ENCODE measurements around the gene RBM38. TPM values are rescaled to one million over a fixed set of nuclear protein-coding genes. Genes with fewer than 3 reads are reported as not detected.

The RBM38 gene
- total RNA-seq, 4 donors from 2014 or later = 9.1 to 21.0 (median 13.3) TPM

GRCh38 chr20:57375652-57376230 lies 15.5 kb upstream of the RBM38 start:
- peak overlapping the region in 1 of 4 donors; percentile 8 for H3K4me3 ChIP-seq
- intact Hi-C loops (cut with DNase I) = no loop called here
- H3K27ac ChIP-seq = peak overlapping the region; percentile 1 to 65 (median 30)
- TF ChIP-seq CTCF (IDR thresholded peaks at IDR 0.05) = no peak
- TF ChIP-seq POLR2A (IDR thresholded peaks at IDR 0.05) = no peak
- no peaks in the 10 kb centered on the region for H3K4me1 ChIP-seq
- peaks cover 4 to 60% (median 10%) of the 10 kb centered on the region in 3 donors for H3K36me3 ChIP-seq
- DNase-seq = no peak
- 87 to 89% methylated on average over 9 to 10 of the region's 10 CpGs for WGBS, 2 donors
- no peaks in the 10 kb centered on the region for H3K9me3 ChIP-seq
- no peaks in the 10 kb centered on the region for H3K27me3 ChIP-seq

GRCh38 chr20:57377350-57377749 lies 13.8 kb upstream of the RBM38 start:
- Histone ChIP-seq H3K9me3 (no peaks in the 10 kb centered on the region), H3K27ac (no peak overlapping the region), H3K4me3 (no peak overlapping the region), H3K27me3 (no peaks in the 10 kb centered on the region), H3K36me3 (peaks cover 0 to 52% (median 15%) of the 10 kb centered on the region in 3 donors), H3K4me1 (no peaks in the 10 kb centered on the region)
- TF ChIP-seq CTCF (IDR thresholded peaks at IDR 0.05) (no peak), POLR2A (IDR thresholded peaks at IDR 0.05) (no peak)
- WGBS, 2 donors = 84 to 85% methylated on average over 12 to 13 of the region's 13 CpGs
- DNase-seq = no peak
- intact Hi-C loops (cut with DNase I) = no loop called here

GRCh38 chr20:57378107-57378506 lies 13.1 kb upstream of the RBM38 start:
- Histone ChIP-seq H3K9me3 (no peaks in the 10 kb centered on the region), H3K27me3 (no peaks in the 10 kb centered on the region), H3K4me3 (no peak overlapping the region), H3K4me1 (no peaks in the 10 kb centered on the region), H3K36me3 (peaks cover 0 to 48% (median 15%) of the 10 kb centered on the region in 3 donors), H3K27ac (no peak overlapping the region)
- DNase-seq = no peak
- TF ChIP-seq POLR2A (IDR thresholded peaks at IDR 0.05) (no peak), CTCF (IDR thresholded peaks at IDR 0.05) (no peak)
- intact Hi-C loops (cut with DNase I) = no loop called here
- WGBS, 2 donors = 85 to 89% methylated on average over 14 to 16 of the region's 16 CpGs

- intact Hi-C loops (cut with DNase I) = no loop called here
- Histone ChIP-seq H3K4me1 (no peaks in the 10 kb centered on the region), H3K36me3 (peaks cover 0 to 44% (median 15%) of the 10 kb centered on the region in 3 donors), H3K9me3 (no peaks in the 10 kb centered on the region), H3K27me3 (no peaks in the 10 kb centered on the region), H3K27ac (no peak overlapping the region), H3K4me3 (no peak overlapping the region)
- no peak for DNase-seq
- 83 to 84% methylated on average over 4 of the region's 4 CpGs for WGBS, 2 donors
- TF ChIP-seq CTCF (IDR thresholded peaks at IDR 0.05) (no peak), POLR2A (IDR thresholded peaks at IDR 0.05) (no peak)
Observed at GRCh38 chr20:57378646-57379262, 12.4 kb upstream of the RBM38 start.

- no peak overlapping the region for H3K4me3 ChIP-seq
- H3K9me3 ChIP-seq = no peaks in the 10 kb centered on the region
- no peak overlapping the region for H3K27ac ChIP-seq
- TF ChIP-seq POLR2A (IDR thresholded peaks at IDR 0.05) = no peak
- no peak for TF ChIP-seq CTCF (IDR thresholded peaks at IDR 0.05)
- peaks cover 0 to 39% (median 18%) of the 10 kb centered on the region in 3 donors for H3K36me3 ChIP-seq
- no peaks in the 10 kb centered on the region for H3K4me1 ChIP-seq
- H3K27me3 ChIP-seq = no peaks in the 10 kb centered on the region
- intact Hi-C loops (cut with DNase I) = no loop called here
- WGBS, 2 donors = 76 to 84% methylated on average over 5 of the region's 5 CpGs
- DNase-seq = no peak
Observed at GRCh38 chr20:57379263-57379647, 11.9 kb upstream of the RBM38 start.

Measured in esophagus squamous epithelium (tissue), 5 donors.